GM11168 (cell line): ENCODE data around the gene CBL.
"Not testable (repeated sequence)": the region's sequence is repeated elsewhere in the genome, so short reads cannot be mapped to it uniquely, and the experiment has no call there.

ENCODE experiments used
- in situ Hi-C: fragments of 300-500 bp; cut with MboI; formaldehyde crosslinking; loops from one replicate; pipeline ENCODE4 v1.12.0; 2022; ENCODE audit warnings: low sequenced_read_pairs; ENCODE audit not compliant: unreplicated experiment

CBL gene

DNA sequence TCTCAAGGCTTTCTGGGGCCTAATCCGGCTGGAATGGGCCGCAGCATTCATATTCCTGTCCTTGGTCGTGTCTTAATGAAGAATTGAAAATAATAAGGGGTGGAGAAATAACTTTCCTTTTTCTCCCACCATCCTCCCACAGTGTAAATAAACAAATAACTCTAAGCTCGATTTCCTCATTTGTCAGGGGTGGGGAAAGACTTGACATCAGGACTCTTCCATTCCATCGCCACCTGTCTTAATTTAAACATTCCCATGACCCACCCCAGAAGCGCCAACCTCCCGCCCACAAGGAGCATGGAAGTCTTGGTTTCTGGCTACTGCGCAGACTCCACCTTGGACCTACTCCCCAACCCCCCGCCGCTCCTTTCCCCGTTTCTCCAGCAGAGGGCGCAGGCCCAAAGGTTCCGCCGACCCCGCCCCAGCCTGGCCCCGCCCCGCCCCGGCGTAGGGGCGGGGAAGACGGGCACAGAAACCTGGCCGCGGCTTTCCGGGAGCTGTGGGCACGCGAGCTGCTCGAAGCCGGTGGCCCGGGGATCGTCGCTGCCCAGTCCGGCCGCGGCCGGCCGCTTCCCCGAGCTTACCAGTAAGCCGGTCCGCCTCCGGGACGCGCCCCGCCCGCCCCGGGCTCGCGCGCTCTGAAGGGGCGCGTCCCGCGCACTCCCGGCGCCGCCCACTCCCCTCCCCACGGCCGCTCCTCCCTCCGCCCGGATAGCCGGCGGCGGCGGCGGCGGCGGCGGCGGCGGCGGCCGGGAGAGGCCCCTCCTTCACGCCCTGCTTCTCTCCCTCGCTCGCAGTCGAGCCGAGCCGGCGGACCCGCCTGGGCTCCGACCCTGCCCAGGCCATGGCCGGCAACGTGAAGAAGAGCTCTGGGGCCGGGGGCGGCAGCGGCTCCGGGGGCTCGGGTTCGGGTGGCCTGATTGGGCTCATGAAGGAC lies at the start of gene CBL:
Gene CBL, plus strand, starts transcription at position 766 of the 937 bp plus-strand sequence. Its CDS starts 79 bp downstream, at position 845.
- in situ Hi-C loops, result no loop called here

DNA sequence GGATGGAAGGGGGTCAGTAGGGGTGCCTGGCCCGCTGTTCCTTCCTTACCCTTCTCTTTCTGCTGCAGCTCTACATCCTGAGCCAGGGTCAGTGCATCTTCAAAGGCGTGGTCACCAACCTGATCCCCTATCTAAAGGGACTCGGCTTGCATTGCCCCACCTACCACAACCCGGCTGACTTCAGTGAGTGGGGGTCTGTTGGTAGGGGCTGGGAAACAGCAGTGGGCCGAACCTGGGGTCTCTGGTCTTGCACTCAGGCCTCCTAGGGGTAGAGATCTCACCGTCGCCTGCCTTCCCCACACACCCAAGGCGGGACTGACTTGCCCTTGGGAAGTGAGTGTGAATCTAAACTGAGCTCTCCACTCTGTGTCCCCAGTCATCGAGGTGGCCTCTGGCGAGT lies 49.6 kb upstream of the CBL start:
- in situ Hi-C loops, result no loop called here

DNA sequence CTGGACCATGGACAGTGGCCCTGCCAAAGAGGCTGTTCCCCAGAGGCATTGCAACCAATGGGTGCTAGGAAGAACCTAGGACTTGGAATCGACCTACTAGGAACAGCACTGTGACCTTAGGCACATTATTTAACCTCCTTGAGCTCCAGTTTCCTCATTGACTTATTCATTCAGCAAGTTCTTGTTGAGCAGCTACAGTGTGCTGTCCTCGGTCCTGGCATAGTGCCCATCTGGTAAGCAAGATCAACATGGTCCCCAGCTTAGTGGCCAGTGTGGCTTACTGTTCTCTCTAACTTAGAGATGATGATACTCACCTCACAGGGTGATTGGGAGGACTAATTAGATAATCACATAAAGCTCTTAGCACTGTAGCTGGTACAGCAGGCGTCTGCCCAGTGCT lies 49.1 kb upstream of the CBL start:
- in situ Hi-C loops, result no loop called here

DNA sequence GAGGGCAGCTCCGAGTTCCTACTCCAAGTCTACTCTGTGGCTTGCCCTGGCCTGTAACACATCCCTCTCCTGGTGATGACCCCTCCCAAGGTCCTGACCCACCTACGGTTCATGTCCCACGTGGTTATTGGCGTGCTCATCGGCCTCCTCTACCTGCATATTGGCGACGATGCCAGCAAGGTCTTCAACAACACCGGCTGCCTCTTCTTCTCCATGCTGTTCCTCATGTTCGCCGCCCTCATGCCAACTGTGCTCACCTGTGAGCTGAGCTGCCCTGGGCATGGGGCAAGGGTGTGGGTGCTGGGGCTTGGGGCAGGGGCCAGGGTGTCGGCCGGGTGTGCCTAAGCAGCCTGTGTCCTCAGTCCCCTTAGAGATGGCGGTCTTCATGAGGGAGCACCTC lies 47.7 kb upstream of the CBL start:
- in situ Hi-C loops, result no loop called here

DNA sequence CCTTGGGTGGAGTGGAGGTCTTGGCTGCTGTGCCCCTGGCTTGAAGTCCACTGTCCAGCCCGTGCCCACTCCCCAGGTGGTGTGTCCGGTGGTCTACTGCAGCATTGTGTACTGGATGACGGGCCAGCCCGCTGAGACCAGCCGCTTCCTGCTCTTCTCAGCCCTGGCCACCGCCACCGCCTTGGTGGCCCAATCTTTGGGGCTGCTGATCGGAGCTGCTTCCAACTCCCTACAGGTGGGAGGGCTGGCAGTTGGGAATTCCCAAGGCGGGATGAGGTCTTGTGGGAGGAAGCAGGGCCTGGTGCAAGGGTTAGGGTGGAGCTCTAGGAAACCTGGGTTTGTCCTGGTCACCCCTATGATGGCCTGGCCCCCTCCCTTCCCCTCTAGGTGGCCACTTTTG lies 46.0 kb upstream of the CBL start:
- in situ Hi-C loops, result no loop called here

DNA sequence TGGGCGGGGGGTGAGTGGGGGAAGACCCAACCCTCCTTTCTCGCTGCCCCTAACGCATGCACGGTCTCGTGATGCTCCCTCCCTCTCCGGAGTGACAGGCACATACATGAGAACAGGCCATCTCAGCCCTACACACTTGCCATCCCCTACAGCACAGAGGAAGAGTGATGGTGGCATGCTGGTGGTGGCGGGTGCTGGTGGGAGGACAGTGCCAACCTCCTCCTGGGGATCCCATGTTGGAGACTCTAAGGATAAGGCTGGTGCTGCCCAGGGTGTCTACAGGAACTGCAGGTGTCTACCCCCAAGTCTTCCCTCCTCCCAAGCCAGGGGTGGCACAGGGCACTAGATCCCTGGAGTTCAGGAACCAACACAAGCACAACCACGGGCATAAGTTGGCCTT lies 44.3 kb upstream of the CBL start:
- in situ Hi-C loops, result no loop called here

DNA sequence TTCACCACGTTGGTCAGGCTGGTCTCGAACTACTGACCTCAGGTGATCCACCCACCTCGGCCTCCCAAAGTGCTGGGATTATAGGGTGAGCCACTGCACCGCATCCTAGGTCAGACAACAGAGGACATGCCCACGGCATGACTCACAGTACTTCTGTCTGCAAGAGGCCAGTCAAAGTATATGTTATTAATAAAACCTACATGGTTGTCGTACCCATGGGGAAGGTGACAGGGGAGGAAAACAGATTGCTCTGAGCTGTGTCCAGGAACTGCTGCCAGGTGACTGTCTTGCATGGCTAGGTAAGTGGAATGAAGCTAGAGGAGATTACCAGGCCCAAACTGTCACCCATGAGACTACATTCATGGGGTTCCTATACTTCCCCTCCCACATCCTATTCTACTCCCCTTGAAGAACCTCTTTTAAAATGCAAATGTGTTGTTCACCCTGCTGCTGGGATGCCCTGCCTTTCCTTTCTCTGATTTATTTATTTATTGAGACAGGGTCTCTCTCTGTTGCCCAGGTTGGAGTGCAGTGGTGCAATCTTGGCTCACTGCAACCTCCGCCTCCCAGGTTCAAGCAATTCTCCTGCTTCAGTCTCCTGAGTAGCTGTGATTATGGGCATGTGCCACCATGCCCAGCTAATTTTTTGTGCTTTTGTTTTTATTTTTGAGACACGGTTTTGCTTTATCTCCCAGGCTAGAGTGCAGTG lies 39.6 kb upstream of the CBL start:
- in situ Hi-C loops, result no loop called here

DNA sequence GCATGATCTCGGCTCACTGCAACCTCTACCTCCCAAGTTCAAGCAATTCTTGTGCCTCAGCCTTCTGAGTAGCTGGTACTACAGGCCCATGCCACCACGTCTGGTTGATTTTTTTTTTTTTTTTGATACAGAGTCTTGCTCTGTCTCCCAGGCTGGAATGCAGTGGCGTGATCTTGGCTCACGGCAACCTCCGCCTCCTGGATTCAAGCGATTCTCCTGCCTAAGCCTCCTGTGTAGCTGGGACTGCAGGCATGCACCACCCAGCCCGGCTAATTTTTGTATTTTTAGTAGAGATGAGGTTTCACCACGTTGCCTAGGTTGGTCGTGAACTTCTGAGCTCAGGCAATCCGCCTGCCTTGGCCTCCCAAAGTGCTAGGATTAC lies 39.1 kb upstream of the CBL start:
- in situ Hi-C loops, result not testable (repeated sequence)

DNA sequence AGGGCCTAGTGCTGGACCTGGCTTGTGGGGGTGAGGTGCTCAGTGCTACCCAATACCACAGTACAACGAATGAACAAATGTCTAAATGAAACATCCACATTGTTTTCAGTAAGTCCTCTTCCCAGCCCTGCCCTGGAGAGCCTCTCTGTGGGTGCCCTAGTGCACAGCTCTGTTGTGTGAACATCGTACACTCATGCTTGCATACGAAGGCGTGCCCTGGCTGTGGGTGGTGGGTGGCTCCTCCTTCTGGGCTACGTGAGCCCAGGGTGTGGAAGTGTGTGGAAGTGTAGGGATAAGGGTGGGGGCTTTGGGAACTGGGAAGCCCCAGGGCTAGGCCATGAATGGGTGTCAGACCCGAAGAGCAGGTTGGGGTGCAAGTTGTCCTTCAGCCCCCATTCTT lies 38.2 kb upstream of the CBL start:
- in situ Hi-C loops, result no loop called here

DNA sequence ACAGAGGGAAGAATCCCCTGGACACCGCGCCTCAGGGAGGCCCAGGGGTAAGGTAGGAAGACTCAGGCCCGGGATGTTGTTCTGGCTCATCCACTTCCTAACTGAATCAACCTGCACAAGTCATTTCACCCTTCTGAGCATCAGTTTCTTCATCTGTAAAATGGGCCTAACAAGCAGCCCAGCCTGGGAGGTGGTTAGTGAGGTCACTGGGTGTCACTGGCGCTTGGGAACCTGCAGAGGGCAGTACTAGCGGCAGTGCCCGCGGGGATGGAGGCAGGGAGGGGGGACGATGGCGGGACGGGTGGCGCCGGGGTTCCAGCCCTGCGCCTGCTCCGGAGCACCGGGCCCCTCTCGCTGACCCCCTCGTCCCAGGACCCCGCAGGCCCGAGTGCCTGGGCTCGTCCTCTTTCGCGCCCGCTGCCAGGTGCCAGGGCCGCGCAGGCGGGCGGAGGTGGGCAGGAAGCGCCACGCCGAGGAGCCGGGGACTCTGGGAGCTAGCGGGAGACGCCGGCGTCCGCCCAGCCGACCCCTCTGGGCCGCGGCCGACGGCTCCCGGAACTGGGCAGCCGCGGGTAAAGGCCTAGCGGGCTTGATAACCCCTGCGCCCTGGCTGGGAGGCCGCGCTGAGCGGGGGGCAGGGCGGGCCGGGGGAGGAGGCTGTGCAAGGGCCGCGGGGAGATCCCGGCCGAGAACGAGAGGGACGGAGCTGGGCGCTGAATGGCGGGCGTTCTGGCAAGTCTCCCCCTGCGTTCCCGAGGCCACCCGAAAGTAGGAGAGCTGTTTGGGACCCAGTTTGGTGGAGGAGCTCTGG lies 37.5 kb upstream of the CBL start, which contains the start of gene NLRX1:
Gene NLRX1, plus strand, starts transcription at position 255 of the 811 bp plus-strand sequence. CDS start 2,679 bp downstream, outside the sequence.
- in situ Hi-C loops, result no loop called here

DNA sequence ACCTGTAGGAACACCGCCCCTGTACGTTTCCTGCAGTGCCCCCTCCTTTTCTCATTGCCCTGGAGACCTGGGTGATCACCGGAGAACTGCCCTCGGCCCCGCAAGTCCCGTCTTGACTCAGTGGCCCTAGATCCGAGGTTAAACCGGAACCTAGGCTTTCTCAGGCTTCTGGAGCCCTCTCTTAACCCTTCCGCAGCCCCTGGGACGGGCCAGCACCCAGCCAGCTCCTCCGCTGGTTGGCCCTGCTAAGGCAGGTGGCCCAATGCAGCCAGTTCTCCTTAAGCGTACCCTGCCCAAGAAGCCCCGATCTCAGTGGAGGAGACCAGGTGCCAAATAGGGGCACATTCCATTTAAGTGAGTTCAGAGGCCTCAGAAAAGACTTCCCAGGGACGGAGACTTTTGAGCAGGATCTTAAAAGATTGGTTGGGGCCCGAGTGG lies 36.8 kb upstream of the CBL start:
- in situ Hi-C loops, result no loop called here

DNA sequence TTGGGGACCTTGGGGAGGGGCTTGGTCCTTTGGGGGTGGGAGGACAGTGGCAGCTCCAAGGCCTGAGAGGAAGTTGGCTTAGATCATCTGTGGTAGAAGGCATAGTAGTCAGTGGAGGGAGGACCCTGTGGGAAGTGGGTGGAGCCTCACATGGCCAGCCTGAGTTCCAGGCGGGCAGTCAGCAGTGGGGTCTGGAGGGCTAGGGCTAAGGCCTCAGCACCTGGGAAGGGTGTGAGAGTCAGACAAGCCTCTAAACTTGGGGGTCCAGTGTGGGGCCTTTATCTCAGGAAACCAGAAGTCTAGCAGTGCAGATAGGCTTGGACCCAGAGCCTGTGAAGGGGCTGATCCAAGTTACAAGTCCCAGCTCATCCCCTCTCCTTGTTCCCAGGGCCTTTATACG lies 33.6 kb upstream of the CBL start:
- in situ Hi-C loops, result no loop called here

DNA sequence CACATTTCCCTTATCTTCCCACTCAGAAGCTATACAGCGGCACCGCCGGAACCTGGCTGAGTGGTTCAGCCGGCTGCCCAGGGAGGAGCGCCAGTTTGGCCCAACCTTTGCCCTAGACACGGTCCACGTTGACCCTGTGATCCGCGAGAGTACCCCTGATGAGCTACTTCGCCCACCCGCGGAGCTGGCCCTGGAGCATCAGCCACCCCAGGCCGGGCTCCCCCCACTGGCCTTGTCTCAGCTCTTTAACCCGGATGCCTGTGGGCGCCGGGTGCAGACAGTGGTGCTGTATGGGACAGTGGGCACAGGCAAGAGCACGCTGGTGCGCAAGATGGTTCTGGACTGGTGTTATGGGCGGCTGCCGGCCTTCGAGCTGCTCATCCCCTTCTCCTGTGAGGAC lies 32.7 kb upstream of the CBL start:
- in situ Hi-C loops, result no loop called here

DNA sequence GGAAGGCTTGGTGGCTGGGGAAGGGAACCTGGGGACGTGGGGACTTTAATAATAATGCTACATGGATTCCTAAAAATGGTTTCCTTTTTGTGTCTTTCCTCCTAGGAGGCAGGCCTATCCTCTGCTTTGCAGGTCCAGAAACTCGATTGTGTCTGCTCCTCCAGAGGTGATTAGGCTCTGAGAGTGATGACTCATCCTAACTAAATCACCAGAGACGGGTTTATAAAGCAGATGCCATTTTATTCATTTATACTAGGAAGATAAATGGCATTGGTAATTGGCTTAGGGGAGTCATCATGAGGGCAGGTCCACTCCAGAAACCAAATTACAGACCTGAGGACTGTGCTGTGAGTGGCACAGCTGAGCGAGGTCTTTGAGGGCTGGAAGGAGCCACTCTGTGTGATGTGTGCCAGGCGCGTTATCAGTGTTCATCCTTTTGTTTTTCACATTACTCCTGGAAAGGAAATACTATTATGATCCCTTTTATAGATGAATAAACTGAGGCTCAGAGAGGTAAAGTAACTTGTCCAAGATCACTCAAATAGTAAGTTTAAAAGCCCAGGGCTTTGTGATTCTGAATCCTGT lies 30.6 kb upstream of the CBL start:
- in situ Hi-C loops, result no loop called here

DNA sequence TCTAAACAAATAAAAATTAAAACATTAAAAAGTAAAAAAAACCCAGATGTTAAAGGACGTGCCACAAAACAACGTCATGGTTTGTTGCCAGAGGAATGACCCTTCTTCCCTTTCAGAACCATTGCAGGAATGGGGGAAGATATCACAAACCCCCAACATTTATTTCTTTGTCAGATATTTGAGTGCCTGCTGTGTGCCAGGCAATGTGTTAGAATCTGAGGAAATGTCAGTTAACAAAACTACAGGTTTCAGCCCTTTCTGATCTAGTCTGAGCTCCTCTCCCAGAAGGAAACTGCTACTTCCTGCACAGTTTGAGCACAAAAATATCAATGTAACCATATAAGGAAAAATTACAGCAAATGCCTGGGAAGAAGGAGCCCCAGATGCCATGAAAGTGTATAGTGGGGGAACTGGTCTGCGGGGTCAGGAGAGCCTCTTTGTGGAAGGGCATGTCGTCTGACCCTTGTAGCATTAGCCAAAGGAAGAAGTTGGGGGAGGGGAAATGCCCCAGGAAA lies 27.9 kb upstream of the CBL start:
- in situ Hi-C loops, result no loop called here

DNA sequence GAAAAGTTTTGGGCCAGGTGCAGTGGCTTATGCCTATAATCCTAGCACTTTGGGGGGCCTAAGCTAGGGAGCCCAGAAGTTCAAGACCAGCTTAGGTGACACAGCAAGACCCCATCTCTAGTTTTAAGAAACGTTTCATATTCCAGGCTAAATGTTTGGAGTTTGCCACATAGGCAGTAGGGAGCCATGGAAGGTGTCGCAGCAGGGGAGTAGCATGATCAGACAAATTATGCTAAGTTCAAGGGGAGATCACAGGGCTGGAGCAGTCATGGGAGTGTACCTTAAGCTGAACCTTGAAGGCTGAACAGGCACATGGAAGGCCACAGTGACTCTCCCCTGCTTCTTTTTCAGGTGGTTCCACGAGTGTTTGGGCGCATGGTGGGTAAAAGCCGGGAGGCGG lies 26.8 kb upstream of the CBL start:
- in situ Hi-C loops, result no loop called here

DNA sequence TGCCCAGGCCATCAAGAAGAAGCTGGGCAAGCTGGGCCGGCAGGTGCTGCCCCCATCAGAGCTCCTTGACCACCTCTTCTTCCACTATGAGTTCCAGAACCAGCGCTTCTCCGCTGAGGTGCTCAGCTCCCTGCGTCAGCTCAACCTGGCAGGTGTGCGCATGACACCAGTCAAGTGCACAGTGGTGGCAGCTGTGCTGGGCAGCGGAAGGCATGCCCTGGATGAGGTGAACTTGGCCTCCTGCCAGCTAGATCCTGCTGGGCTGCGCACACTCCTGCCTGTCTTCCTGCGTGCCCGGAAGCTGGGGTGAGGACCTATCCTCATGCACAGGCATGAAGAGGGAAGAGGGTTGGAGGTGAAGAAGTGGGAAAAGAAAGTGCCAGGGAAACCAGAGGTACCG lies 26.2 kb upstream of the CBL start:
- in situ Hi-C loops, result no loop called here

DNA sequence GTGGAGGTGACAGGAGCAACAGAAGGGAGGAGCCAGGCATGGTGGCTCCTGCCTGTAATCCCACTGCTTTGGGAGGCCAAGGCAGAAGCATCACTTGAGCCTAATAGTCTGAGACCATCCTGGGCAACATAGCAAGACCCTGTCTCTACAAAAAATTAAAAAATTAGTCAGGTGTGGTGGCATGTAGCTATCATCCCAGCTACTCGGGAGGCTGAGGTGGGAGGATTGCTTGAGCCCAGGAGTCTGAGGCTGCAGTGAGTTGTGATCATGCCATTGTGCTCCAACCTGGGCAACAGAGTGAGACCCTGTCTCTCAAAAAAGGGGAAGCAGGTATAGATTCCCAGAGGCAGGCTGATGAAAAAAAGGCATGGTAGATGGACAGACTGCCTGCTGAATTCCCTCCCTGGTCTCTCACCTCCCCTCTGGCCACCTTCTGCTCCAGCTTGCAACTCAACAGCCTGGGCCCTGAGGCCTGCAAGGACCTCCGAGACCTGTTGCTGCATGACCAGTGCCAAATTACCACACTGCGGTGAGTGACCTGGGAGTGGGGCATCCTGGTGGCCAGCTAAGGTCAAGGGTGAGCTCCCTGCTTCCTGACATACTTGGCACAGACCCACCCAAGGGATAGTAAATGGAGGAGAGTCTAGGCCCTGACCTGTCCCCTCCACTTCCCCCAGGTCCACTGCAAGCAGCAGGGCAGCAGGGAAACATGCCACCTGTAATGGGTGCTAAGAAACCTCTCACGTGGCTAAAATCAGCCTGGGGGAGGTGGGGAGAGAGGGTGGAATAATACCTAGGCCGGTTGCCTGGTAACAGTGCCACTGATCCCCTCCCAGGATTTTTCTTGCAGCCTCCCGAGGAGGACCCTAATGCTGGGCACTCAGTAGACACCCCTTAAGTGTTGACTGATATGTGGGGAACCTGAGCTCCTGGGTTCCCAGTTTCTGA lies 25.1 kb upstream of the CBL start:
- in situ Hi-C loops, result no loop called here
